ENCODE results near the gene YEATS4. TPM values are rescaled to one million over a fixed set of nuclear protein-coding genes. Genes with fewer than 3 reads are reported as not detected.

The YEATS4 gene
- total RNA-seq, 4 donors from 2014 or later: 8.0 to 58.2 (median 14.1) TPM

- no peak overlapping the region for H3K27ac ChIP-seq
- intact Hi-C loops (cut with DNase I; ENCODE audit: low total_unique reads): no loop called here
- no peaks in the 10 kb centered on the region for H3K4me1 ChIP-seq
- no peak overlapping the region for H3K4me3 ChIP-seq
- TF ChIP-seq CTCF (IDR thresholded peaks at IDR 0.05) (no peak), POLR2A (IDR thresholded peaks at IDR 0.05) (no peak)
- H3K27me3 ChIP-seq: no peaks in the 10 kb centered on the region
- DNase-seq: no peak
- no peaks in the 10 kb centered on the region for H3K36me3 ChIP-seq
- no peaks in the 10 kb centered on the region for H3K9me3 ChIP-seq
Measured at GRCh38 chr12:69324797-69325466, 34.6 kb upstream of the YEATS4 start.

DNA sequence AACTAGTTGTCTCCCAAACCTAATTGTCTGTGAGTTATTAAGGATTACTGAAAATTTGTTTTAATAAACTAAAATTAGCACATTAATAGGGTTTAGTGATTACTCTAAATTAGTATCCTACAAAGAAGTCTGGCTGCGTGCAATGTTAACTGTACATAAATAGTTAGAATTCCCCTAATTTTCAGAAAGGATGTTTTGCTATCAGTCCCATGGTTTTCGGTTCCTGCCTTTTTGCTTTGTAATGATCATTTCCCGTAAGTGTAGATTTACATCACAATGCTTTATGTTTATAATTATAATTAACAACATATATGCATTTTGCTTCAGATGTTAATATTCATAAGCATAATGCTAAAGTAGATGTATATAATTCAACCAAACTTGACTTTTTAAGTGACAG, 31.1 kb upstream of the YEATS4 start:
- Histone ChIP-seq H3K27ac (no peak overlapping the region), H3K27me3 (no peaks in the 10 kb centered on the region), H3K4me1 (peaks cover 0 to 3% of the 10 kb centered on the region in 2 donors), H3K4me3 (no peak overlapping the region), H3K9me3 (no peaks in the 10 kb centered on the region), H3K36me3 (no peaks in the 10 kb centered on the region)
- no peak for TF ChIP-seq CTCF (IDR thresholded peaks at IDR 0.05)
- DNase-seq: no peak
- intact Hi-C loops (cut with DNase I; ENCODE audit: low total_unique reads): no loop called here

GRCh38 chr12:69329669-69330428, 29.7 kb upstream of the YEATS4 start:
- Histone ChIP-seq H3K27me3 (no peaks in the 10 kb centered on the region), H3K4me3 (peak overlapping the region in 1 of 2 donors; percentile 30), H3K27ac (no peak overlapping the region), H3K36me3 (no peaks in the 10 kb centered on the region), H3K4me1 (peaks cover 0 to 3% of the 10 kb centered on the region in 2 donors), H3K9me3 (no peaks in the 10 kb centered on the region)
- no peak for DNase-seq
- no peak for TF ChIP-seq POLR2A (IDR thresholded peaks at IDR 0.05)
- TF ChIP-seq CTCF (IDR thresholded peaks at IDR 0.05): no peak
- intact Hi-C loops (cut with DNase I; ENCODE audit: low total_unique reads): no loop called here

DNA sequence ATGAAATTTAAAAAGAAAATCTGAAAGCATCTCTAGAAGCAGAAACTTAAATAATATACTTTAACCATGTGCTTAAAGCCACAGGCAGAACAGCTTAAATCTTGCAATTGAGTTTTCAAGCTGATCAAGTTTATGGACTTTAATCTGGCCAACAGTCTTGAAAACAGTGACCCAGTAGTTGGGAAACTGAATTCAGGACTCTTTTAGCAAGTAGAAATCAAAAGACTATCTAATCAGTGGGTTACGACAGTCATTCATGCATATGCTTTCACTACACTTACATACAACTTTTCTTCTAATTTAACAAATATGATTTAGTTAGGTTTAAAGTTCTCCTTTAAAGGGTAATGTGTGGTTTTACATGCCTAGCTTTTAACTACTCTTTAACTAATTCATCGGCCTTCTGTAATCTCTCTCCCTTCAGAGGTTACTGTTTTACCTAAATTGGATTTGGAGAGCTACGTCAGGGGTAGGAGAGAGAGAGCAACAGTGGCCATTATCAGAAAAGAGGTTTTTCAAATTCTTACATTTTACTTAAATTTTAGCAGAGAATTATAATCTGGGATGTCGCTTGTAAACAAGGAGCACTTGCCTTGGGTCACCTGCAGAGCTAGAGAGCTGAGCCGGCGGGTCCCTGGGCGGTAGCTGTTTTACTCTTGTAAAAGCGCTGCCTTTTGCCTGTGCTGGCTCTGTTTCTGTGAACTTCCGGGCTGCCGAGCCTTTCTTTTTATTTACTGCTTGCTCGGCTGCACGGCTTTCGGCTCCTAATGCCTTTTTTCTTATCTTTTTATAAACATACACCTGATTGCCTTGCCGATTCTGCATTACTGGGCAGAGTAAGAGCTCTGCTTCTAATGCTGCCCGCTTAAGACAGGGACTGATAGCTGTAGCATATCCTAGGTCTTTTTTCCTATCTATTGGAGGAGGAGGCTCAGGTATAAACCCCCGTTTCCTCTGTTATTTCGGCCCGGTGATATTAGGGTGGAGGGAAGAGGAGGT, 28.8 kb upstream of the YEATS4 start:
- peak overlapping the region in 1 of 2 donors; percentile 12 for H3K27ac ChIP-seq
- no peaks in the 10 kb centered on the region for H3K27me3 ChIP-seq
- no peak for DNase-seq
- intact Hi-C loops (cut with DNase I; ENCODE audit: low total_unique reads): no loop called here
- TF ChIP-seq POLR2A (IDR thresholded peaks at IDR 0.05): no peak
- no peak for TF ChIP-seq CTCF (IDR thresholded peaks at IDR 0.05)
- peaks cover 0 to 3% of the 10 kb centered on the region in 2 donors for H3K4me1 ChIP-seq
- peak overlapping the region; percentile 15 to 30 for H3K4me3 ChIP-seq
- H3K9me3 ChIP-seq: no peaks in the 10 kb centered on the region
- no peaks in the 10 kb centered on the region for H3K36me3 ChIP-seq

Measured in uterus (tissue), 4 donors.